Suppressor macrophage treated with lipopolysaccharide for 4 hours (primary cell): Measurements from ENCODE around the gene GNG7.
"Not testable (repeated sequence)": the region's sequence is repeated elsewhere in the genome, so short reads cannot be mapped to it uniquely, and the experiment has no call there.

Experiments used
- DNase-seq: peaks from one replicate; pipeline ENCODE4 v3.0.0-alpha.2; 2020

Gene GNG7

DNA sequence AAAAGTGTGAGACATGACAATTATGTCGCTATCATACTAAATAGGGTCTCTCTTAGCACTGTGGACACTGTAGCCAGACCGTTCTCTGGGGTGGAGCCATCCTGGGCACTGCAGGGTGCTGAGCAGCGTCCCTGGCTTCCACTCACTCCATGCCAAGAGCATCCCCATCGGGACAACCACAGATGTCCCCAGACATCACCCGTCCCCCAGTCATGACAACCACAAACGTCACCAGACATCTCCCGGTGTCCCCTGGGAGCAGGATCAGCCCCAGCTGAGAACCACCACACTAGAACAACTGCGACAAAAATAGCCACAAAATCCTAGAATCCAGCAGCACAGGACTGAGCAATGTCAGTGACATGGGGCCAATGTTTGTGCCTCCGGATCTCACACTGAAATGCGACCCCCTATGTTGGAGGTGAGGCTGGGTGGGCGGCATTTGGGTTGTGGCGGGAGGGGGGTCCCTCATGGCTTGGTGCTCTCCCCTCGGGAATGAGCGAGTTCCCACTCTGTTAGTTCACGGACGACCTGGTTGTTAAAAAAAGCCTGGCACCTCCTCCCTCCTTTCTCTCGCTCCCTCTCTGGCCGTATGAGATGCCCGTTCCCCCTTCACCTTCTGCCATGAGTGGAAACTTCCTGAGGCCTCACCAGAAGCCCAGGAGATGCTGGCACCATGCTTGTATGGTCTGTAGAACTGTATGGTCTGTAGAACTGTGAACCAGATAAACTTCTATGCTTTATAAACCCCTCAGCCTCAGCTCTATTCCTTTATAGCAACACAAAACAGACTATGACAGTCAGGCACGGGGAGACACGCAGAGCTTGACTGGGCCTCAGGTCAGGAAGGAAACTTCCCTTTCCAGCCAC, 132.7 kb downstream of the GNG7 start:
- DNase-seq, result no peak

DNA sequence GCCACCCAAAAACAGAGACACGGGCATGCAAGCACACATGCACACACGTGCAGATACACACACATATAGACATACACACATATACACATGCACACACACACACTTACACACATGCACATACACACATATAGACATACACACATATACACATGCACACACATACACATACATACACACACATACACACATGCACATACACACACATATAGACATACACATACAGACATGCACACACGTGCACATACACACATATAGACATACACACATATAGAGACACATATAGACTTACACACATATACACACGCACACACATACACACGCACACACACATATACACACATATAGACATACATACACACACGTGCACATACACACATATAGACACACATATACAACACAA, 134.5 kb downstream of the GNG7 start:
- DNase-seq, result no peak

DNA sequence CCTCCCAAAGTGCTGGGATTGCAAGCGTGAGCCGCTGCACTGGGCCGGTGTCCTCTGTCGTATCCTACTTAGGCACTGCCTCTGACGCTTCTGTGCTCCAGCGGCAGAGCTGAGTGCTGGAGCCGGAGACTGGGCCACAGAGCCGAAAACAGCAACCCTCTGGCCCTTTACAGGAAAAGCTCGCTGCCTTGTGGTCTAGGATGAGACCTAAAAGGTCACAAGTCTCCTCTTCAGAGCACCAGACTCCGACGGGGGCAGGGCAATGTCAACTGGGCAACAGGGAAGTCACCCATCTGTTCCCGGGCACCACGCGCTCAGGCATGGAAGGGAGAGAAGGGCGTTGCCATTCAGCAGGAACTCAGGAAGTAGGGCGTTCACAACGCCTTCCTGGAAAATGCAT, 134.9 kb downstream of the GNG7 start:
- peak; percentile 96 for DNase-seq

DNA sequence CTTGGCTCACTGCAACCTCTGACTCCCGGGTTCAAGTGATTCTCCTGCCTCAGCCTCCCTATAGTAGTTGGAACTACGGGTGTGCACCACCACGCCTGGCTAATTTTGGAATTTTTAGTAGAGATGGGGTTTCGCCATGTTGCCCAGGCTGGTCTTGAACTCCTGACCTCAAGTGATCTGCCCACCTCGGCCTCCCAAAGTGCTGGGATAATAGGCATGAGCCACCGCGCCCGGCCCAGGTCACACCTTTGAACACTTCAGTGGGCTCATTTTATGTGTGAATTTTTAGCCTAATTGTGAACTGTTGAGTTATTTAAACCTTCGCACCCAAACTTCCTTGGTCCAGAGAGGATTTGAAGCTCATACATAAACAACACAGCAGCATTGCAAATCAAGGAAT, 138.9 kb downstream of the GNG7 start:
- DNase-seq, result not testable (repeated sequence)

DNA sequence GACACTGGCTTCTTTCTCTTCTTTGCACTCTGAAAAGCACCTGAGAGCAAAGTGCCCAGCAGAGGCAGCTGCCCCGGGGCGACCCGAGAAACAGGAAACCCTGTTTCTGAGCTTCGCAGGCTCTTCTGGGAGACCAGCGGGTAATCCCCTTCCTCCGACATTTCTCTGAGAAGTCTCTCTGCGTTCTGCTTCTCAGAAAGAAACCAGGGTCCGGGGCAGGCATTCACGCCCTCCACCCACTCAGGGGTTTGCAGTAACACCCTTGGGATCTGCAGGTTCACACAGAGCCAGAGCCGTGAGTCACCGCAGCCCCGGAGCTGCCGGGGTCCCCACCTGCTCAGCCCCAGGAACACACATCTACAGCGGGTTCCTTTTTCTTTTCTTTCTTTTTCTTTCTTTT, 140.6 kb downstream of the GNG7 start:
- peak; percentile 69 for DNase-seq

DNA sequence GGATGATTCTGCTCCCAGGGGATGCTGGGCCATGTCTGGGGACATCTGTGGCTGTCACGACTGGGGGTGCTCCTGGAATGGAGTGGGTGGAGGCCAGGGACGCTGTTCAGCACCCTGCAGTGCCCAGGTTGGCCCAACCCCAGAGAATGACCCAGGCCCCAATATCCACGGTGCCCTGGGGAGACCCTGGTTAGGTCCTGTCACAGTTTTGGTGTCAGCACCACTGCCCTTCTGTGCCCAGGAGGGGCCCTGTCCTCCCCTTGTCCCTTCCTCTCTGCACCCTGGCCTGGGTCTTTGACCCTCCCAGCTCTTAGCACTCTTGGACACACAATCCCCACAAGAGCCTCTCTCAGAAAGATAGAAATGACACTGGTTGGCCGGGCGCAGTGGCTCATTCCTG, 141.3 kb downstream of the GNG7 start:
- DNase-seq, result no peak

DNA sequence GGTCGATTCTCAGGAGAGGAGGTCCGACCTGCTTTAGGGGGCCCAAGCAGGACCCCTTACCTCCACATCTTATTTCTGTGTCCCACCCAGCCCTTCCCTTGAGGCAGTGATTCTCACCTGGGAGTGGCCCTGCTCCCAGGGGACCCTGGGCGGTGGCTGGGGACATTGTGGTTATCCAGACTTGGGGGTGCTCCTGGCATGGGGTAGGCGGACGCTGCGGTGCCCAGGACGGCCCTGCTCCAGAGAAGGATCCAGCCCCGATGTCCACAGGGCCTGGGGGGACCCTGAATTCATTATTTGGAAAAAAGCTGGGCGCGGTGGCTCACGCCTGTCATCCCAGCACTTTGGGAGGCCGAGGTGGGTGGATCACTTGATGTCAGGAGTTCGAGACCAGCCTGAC, 142.1 kb downstream of the GNG7 start:
- no peak for DNase-seq

DNA sequence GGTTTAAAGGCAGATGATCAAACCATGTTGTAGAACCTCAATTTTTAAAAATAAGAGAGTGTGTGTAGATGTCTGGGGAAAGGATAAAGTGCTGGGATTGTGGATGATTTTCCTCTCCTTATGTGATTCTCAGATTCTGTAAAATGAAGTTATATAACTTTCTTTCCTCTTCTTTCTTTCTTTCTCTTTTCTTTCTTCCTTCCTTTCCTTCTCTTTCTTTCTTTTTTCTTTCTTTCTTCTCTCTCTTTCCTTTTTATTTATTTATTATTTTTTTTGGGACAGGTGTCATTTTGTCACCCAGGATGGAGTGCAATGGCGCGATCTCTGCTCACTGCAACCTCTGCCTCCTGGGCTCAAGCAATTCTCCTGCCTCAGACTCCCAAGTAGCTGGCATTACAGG, 144.0 kb downstream of the GNG7 start:
- no peak for DNase-seq

DNA sequence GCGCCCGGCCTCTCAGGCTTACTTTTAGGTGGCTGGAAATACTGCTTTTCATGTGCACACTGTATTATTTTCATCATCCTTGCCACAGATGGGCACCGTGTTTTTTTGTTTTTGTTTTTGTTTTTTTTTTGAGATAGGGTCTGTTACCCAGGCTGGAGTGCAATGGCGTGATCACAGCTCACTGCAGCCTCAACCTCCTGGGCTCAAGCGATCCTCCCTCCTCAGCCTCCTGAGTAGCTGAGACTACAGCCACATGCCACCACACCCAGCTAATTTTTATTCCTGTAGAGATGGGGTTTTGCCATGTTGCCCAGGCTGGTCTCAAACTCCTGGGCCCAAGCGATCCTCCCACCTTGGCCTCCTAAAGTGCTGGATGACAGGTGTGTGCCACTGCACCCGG, 144.4 kb downstream of the GNG7 start:
- not testable (repeated sequence) for DNase-seq

DNA sequence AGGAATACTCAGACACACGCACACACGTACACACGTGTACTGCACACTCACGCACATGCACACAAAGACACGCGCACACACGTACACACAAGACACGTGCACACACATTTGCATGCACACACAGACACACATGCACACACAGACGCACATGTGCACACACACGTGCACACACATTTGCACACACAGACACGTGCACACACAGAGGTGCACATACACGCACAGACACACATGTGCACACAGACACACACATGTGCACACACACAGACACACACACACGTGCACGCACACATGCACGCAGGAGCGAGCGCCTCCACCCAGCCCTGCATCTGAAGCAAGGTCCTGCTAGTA, 145.4 kb downstream of the GNG7 start:
- no peak for DNase-seq

DNA sequence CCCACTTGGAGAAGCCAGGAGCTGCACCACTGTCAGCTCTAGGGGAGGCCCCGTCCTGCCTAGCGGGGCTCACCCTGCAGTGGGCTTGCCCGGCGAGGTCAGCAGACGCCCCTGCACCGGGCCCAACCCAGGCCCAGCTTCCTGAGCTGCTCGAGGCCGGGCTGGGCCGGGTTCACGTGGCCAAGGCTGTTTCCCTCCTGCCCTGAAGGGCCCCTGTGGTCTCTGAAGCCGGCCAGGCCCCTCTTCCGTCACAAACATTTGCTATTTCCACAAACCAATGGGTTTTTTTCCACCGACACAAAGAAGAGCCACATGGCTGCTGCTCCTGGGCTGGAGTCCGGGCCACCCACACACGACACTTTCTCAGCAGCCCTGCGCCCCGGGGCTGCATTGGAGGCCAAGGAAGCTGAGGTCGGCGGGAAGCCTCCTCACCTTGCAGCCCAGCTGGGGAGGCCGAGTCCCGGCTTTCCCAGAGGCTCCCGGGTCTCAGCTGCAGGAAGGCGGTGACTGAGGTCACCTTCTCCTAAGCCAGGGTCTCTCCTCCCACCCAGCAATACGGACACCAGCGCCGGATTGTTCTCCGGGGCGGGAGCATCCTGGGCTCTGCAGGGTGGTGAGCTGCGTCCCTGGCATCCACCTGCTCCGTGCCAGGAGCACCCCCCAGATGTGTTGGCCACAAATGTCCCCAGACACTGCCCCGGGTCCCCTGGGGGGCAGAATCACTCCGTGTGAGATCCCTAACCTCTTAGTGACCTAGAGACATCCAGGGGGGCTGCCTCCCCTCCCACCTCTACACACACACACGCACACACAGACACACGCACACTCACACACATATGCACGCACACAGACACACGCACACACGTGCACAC, 146.0 kb downstream of the GNG7 start:
- no peak for DNase-seq

DNA sequence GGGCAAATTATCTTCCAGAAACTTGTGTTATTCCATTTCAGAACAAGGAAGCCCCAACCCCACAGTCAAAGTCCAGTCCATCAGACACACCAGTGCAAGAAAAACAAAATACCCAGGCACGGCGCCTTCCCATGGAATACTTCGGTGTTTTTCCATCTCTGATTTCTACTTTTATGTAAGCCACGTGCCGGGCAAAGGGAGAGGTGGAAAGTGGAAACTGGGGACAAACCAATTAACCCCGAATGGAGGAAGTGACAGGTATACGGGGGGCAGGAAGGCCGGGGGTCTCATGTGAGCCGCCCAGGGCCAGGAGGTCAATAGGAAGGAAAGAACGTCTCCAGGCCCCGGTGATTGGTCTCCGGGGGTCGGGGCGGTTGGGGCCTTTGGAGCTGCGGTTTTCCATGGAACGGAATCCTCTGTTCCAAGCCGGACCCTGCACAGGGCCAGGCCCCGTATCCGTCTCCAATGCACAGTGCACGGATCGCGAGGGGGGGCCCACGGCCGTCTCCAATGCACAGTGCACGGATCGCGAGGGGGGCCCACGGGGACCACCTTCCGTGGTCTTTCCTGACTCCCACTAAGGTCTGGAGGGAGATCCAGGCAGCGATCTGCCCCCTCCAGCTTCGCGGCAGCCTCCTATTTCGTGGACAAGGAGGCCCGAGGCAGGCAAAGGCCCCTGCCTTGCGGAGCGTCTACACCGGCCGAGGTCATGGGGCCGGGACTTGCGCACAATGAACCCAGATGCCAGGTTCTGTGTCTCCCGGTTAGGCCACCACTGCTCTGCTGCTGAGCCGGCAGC, 146.9 kb downstream of the GNG7 start:
- no peak for DNase-seq

DNA sequence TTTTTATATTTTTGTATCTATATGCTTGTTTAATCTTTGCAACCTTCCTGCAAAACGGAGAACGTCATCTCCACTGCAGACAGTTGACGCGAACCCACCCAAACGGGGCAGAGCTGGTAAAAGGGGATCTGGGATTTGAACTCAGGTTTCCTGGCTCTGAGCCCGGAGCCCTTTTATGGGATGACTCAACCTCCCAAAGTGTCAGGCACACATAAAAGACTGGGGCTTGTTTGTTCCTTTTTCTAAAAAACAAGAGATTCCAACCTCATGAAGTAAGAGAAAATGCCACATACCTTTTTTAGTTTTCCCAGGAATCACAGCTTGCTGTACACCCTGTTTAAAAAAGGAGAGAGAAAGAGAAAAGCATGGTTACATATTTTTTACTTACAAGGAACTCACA, 147.6 kb downstream of the GNG7 start:
- peak; percentile 70 for DNase-seq

DNA sequence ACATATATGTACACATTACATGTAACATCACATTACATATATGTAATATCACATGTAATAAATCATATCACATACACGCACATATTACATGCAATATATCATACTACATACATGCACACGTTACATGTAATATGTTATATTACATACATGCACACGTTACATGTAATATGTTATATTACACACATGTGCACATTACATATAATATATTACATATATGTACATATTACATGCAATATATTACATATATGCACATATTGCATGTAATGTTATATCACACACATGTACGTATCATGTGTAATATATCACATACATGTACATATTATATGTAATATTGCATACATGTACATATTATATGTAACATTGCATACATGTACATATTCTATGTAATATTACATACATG, 149.0 kb downstream of the GNG7 start:
- no peak for DNase-seq

DNA sequence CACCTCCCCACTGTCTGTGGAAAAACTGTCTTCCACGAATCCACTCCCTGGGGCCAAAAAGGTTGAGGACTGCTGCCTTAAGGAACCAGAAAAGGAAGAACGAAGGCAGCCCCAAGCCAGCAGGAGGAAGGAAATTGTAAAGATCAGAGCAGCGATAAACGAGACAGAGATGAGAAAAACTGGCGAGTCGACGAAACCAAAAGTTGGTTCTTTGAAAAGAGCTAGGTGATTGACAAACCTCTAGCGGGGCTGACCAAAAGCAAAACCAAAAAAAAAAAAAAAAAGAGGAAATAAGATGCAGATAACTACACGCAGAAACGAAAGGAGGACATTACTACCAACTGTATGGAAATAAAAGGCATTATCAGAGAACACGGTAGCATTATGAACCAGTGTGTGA, 149.6 kb downstream of the GNG7 start:
- DNase-seq, result peak; percentile 95

DNA sequence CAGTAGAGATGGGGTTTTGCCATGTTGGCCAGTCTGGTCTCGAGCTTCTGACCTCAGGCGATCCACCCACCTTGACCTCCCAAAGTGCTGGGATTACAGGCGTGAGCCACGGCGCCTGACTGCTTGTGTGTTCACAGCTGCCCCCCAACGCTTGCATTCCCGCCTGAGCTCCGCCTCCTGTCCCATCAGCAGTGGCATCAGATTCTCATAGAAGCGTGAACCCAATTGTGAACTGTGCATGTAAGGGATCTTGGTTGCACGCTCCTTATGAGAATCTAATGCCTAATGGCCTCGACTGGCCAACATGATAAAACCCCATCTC, 150.7 kb downstream of the GNG7 start:
- no peak for DNase-seq

DNA sequence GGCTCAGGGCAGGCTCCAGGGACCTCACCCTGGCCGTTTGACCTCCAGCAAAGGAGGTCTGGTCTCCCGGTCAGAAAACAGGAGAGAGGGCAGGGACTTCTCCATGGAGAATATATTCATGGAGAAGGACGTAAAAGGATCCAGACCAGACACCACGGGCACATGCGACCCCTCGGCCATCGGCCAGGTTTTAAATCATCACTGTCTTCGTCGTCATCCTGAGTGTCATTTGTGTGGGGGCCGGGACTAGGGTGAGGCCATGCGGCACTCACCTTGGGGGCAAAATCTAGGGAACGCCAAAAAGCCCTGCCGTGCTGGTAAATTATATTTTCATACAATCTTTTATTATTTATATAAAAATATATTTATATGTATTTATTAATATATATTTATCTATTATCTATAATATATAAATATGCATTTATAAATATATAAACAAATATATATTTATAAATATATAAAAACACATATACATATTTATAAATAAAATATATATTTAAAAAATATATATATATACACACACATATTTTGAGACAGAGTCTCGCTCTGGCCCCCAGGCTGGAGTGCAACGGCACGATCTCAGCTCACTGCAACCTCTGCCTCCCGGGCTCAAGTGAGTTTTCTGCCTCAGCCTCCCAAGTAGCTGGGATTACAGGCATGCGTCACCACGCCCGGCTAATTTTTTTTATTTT, 151.2 kb downstream of the GNG7 start:
- no peak for DNase-seq

DNA sequence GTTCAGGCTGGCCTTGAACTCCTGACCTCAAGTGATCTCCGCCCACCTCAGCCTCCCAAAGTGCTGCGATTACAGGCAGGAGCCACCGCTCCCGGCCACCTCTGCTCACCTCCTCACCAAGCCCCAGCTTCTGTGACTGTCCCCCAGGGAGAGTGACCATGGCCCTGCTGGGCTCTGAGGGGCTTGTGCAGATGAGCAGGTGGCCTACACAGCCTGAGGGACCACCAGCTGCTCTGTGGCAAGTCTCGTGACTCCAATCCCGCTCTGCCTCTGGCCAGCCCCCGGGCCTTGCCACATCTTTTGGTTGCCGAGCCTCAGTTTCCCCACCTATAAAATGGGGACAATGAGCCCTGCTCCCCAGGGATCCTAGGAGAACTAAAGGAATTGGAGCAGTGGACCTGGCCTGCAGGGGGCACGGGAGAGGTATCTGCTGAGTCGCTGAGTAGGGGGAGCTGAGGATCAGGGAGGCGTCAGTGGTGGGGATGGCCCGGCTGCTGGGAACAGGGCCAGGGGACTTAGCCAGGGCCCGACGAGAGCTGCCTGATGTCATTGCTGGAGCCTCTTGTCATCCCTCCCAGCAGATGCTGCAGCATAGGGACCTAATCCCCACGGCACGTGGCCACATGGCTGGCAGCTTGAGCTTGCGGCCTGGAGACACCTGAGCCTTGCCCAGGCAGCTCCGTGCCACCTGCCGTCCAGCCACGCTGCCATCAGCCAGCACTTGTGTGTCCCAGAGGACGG, 151.9 kb downstream of the GNG7 start:
- DNase-seq, result no peak

DNA sequence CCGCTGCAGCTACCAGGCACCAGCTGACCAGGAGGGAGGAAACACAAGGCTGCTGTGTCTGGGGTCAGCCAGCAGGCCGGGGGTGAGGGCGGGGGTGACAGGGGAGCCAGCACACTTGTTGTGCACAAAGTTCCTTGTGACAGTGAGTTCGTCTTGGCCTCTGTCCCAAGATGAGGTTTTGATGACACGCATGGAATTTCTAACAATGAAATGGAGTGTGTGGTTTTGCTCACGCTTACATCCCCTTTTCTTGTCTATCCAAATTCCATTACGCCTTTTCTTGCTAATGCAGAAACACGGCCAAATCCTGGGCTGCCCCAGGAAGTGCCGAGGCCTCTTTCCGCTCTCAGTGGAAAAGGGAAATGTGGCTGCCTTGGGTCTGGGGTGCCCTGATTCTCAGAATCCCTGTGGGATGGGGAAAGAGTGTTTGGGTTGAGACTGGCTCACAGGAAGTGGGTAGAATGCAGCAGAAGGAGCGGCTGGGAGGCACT, 152.7 kb downstream of the GNG7 start:
- DNase-seq, result peak; percentile 98

DNA sequence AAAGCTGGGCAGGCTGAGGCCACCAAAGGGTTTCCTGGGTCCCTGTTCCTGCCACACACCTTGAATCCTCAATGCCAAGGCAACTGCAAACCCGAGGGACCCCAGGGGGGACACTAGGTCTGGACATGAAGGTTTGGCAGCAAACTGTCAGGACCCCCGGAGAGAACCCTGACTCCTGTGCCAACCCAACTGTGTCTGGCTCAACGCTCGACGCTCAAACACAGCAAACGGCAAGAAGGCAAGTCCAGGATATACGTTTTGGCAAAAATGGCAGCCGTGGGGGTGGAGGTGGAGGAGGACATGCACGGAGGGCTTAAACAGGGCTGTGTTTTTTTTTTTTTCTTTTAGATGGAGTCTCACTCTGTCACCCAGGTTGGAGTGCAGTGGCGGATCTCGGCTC, 153.5 kb downstream of the GNG7 start:
- no peak for DNase-seq

DNA sequence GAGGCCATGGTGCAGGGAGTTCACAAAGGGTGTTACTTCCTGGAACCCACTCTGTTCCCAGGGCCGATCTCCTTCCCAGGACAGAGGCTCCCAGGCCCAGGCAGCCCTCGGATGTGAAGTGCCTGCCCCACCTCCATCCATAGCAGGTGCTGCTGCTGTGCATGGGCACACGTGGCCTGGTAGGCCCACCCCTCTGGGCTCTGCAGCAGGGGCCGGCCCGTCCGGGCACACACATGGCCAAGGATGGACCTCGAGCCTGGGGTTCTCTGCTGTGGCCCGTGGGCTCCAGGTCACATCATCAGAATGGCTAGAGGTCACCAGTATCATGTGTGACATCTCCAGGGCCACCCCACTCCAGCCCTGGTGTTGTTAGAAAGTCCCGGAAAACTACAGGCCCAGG, 154.8 kb downstream of the GNG7 start:
- no peak for DNase-seq
